GM23248 (cell line): Measurements from ENCODE around the gene NSUN7. TPM values are rescaled to one million over a fixed set of nuclear protein-coding genes. Genes with fewer than 3 reads are reported as not detected.

ENCODE experiments used
- DNase-seq: peaks from one replicate; pipeline ENCODE4 v3.0.0-alpha.2; 2015
- H2AFZ ChIP-seq: fragments of 200-600 bp; sonication (generic); 2 replicates; pipeline ENCODE4 v1.6.1; 2016; ENCODE audit warnings: antibody characterized with exemption
- H3F3A ChIP-seq: fragments of 200-600 bp; sonication (generic); 2 replicates; pipeline ENCODE4 v1.6.1; 2016; ENCODE audit warnings: mild to moderate bottlenecking, antibody characterized with exemption, mixed run types; ENCODE audit not compliant: insufficient read depth
- H3K27ac ChIP-seq: fragments of 200-600 bp; sonication (generic); 2 replicates; pipeline ENCODE4 v1.5.1; 2016; ENCODE audit warnings: mild to moderate bottlenecking
- H3K27me3 ChIP-seq: fragments of 200-600 bp; sonication (generic); replicated peaks from 2 replicates; pipeline ENCODE4 v1.6.1; 2016; ENCODE audit warnings: mild to moderate bottlenecking; ENCODE audit not compliant: insufficient read depth
- H3K36me3 ChIP-seq: fragments of 200-600 bp; sonication (generic); 2 replicates; pipeline ENCODE4 v1.6.1; 2016; ENCODE audit warnings: low read depth, mild to moderate bottlenecking
- H3K4me1 ChIP-seq: fragments of 200-600 bp; sonication (generic); 2 replicates; pipeline ENCODE4 v1.6.1; 2016; ENCODE audit warnings: mild to moderate bottlenecking; ENCODE audit not compliant: insufficient read depth
- H3K4me2 ChIP-seq: fragments of 200-600 bp; sonication (generic); one replicate; pipeline ENCODE4 v1.6.1; 2016; ENCODE audit warnings: mild to moderate bottlenecking; ENCODE audit not compliant: unreplicated experiment
- H3K4me3 ChIP-seq: fragments of 200-600 bp; sonication (generic); 2 replicates; pipeline ENCODE4 v1.5.1; 2016; ENCODE audit warnings: mild to moderate bottlenecking
- H3K79me2 ChIP-seq: fragments of 200-600 bp; sonication (generic); 2 replicates; pipeline ENCODE4 v1.6.1; 2016; ENCODE audit warnings: mild to moderate bottlenecking; ENCODE audit not compliant: insufficient read depth
- H3K9ac ChIP-seq: fragments of 200-600 bp; sonication (generic); 2 replicates; pipeline ENCODE4 v1.6.1; 2016; ENCODE audit warnings: mild to moderate bottlenecking
- H3K9me2 ChIP-seq: fragments of 200-600 bp; sonication (generic); 2 replicates; pipeline ENCODE4 v1.6.1; 2016; ENCODE audit warnings: mixed run types, mild to moderate bottlenecking, moderate library complexity; ENCODE audit not compliant: insufficient read depth
- H3K9me3 ChIP-seq: fragments of 200-600 bp; sonication (generic); one replicate; pipeline ENCODE4 v1.6.1; 2017; ENCODE audit warnings: low read depth
- H4K20me1 ChIP-seq: fragments of 200-600 bp; sonication (generic); 2 replicates; pipeline ENCODE4 v1.6.0; 2016; ENCODE audit not compliant: insufficient read depth
- EZH2 ChIP-seq: fragments of 200-600 bp; sonication (generic); IDR thresholded peaks from 2 replicates; pipeline ENCODE4 v1.6.1; 2018; ENCODE audit warnings: antibody characterized with exemption, mild to moderate bottlenecking; ENCODE audit not compliant: insufficient read depth, poor library complexity, severe bottlenecking
- EZH2phosphoT487 ChIP-seq: fragments of 200-600 bp; sonication (generic); IDR thresholded peaks from 2 replicates; pipeline ENCODE4 v1.6.1; 2018; ENCODE audit warnings: antibody characterized with exemption, moderate library complexity, mild to moderate bottlenecking, low read depth; ENCODE audit not compliant: insufficient read depth
- WGBS, 2 experiments: methylation state at CpG; one replicate each; pipeline ENCODE4 v1.1.6; 2015 to 2017; ENCODE audit warnings: low lambda C conversion rate in 2 of 2, low coverage in 1 of 2; ENCODE audit errors: missing lambda C conversion rate in 2 of 2; 5-methylcytosine and 5-hydroxymethylcytosine counted together
- in situ Hi-C: fragments of 300-500 bp; cut with MboI; formaldehyde crosslinking; loops from 2 replicates; pipeline ENCODE4 v1.15.0; 2020
- polyA plus RNA-seq: library from polyadenylated mRNA; unstranded; fragments of >200 nt; fragmentation: Nextera tagmentation; extraction: Ambion mirVana; gene quantifications from 2 replicates; pipeline ENCODE4 v1.2.1, GENCODE V29; 2016
- total RNA-seq: library from RNA; depleted of rRNA; stranded (reverse); fragments of >200 nt; shearing (Covaris generic); gene quantifications from 2 replicates; pipeline ENCODE4 v1.2.3, GENCODE V29; 2014

NSUN7 gene
- total and polyA plus RNA-seq, 2 experiments from 2014 or later = 0.05 TPM; not detected in 1

DNA sequence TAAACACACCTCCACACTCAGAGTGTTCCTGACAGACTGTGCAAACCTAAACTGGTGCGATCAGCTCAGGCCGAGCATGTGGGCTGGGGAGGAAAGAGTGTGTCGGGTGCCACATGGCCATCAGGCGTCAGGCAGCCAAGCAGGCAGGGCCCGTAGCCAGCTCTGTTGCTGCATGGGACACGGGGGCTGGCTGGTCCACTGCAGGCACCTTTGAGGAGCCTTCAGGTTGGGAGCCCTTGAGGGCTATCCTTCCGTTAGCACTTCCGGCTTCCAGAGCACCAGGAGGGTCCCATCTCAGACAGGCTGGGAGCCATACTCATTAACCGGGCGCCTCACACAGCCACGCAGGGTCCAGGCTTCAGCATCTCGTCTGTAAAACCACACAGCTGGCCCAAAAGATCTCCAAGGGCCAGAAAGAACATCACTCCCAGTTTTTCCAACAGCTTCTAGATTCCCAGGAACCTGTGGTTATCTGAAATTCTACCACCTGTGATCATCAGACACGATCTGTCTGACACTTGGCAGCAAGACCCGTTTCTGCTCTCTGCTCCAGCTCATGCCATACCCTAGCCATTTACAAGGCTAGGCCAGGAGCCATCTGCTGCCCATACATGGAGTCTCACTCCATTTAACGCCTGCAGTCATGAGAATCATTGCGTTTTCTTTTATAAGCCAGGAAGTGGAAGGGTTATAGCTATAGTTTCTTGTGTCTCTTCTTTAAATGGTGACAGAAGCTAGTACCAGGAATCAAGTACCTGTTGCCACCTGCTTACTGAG, 87.5 kb downstream of the NSUN7 start:
- Histone ChIP-seq H3K27me3 (no peaks in the 10 kb centered on the region), H3K27ac (no peak overlapping the region), H4K20me1 (no peaks in the 10 kb centered on the region), H2AFZ (no peak overlapping the region), H3F3A (no peaks in the 10 kb centered on the region), H3K79me2 (no peaks in the 10 kb centered on the region), H3K4me2 (no peak overlapping the region), H3K36me3 (no peaks in the 10 kb centered on the region; the same call in 1 of the 2 replicates), H3K9me2 (no peaks in the 10 kb centered on the region), H3K4me1 (peaks cover 3% of the 10 kb centered on the region; the same call in 1 of the 2 replicates), H3K9me3 (no peaks in the 10 kb centered on the region), H3K4me3 (no peak overlapping the region), H3K9ac (no peak overlapping the region)
- 84 to 86% methylated on average over 15 to 16 of the region's 16 CpGs for WGBS, 2 experiments
- in situ Hi-C loops = no loop called here
- no peak for DNase-seq
- no peak for TF ChIP-seq EZH2phosphoT487
- no peak for TF ChIP-seq EZH2

DNA sequence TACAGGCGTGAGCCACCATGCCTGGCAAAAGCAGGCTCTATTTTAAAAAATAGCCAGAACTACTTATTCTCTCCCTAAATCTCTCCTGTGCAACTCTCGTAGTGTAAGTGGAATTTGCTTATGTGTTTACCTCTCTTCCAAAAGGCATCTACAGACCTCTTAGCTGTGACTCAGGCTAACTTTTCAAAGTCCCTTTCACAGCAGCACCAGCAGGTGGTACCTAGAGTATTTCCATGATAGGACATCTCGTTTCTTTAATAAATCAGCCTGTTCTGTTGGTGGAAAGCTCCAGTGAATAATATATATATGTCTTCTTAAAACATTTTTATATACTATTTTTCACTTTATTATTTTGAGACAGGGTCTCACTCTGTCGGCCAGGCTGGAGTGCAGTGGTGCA, 89.0 kb downstream of the NSUN7 start:
- H3K36me3 ChIP-seq = no peaks in the 10 kb centered on the region; the same call in 1 of the 2 replicates
- H3K4me2 ChIP-seq = no peak overlapping the region
- H3K27ac ChIP-seq = no peak overlapping the region
- no peaks in the 10 kb centered on the region for H3K79me2 ChIP-seq
- no peaks in the 10 kb centered on the region for H3K9me2 ChIP-seq
- H3K9ac ChIP-seq = no peak overlapping the region
- H4K20me1 ChIP-seq = no peaks in the 10 kb centered on the region
- no peak for TF ChIP-seq EZH2
- no peak for TF ChIP-seq EZH2phosphoT487
- H3K27me3 ChIP-seq = no peaks in the 10 kb centered on the region
- H2AFZ ChIP-seq = no peak overlapping the region
- H3F3A ChIP-seq = no peaks in the 10 kb centered on the region
- peaks cover 3% of the 10 kb centered on the region; the same call in 1 of the 2 replicates for H3K4me1 ChIP-seq
- DNase-seq = peak; percentile 16
- no peak overlapping the region for H3K4me3 ChIP-seq
- in situ Hi-C loops = no loop called here
- WGBS, 2 experiments = 82 to 84% methylated on average over 4 of the region's 4 CpGs
- no peaks in the 10 kb centered on the region for H3K9me3 ChIP-seq

DNA sequence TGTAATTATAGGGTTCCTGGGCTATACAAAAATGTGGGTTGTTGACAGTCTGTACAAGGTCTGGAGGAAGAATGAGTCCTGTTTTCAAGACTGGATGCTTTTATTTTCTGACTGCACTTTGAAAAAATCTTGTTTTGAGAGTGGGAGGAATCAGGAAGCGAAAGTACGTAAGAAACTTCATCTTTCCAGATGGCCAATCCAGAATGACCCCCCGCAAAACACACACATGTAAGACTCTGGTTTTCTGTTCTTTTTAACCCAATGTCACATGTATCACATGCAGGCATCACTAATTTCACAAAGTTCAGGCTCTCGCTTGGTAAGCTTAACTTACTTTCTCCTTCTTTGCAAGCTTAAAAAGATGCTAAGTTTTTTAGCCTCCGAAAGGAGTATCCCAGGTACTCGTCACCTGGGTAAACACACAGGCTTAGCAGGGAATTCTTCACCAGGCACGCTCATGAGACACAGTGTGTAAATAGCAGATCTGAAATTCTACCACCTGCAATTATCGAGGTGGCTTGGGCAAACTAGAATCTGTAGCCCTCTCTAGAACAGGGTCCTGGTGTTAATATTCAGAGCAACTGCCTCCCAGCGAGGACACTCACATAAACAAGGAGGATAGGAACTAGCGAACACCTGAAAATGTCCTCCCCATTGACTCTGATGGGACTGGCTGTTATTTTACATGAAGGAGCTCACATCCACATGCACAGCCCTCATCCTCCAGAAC, 90.7 kb downstream of the NSUN7 start:
- Histone ChIP-seq H3K27me3 (no peaks in the 10 kb centered on the region), H3K36me3 (no peaks in the 10 kb centered on the region), H4K20me1 (no peaks in the 10 kb centered on the region), H3K9me2 (no peaks in the 10 kb centered on the region), H3K9me3 (no peaks in the 10 kb centered on the region), H3F3A (no peaks in the 10 kb centered on the region), H2AFZ (no peak overlapping the region), H3K4me3 (no peak overlapping the region), H3K27ac (no peak overlapping the region), H3K4me2 (no peak overlapping the region), H3K9ac (no peak overlapping the region), H3K4me1 (peaks cover 3% of the 10 kb centered on the region; the same call in 1 of the 2 replicates), H3K79me2 (no peaks in the 10 kb centered on the region)
- 95% methylated on average over 10 of the region's 10 CpGs for WGBS, 2 experiments
- in situ Hi-C loops = no loop called here
- TF ChIP-seq EZH2phosphoT487 (no peak), EZH2 (no peak)
- no peak for DNase-seq

DNA sequence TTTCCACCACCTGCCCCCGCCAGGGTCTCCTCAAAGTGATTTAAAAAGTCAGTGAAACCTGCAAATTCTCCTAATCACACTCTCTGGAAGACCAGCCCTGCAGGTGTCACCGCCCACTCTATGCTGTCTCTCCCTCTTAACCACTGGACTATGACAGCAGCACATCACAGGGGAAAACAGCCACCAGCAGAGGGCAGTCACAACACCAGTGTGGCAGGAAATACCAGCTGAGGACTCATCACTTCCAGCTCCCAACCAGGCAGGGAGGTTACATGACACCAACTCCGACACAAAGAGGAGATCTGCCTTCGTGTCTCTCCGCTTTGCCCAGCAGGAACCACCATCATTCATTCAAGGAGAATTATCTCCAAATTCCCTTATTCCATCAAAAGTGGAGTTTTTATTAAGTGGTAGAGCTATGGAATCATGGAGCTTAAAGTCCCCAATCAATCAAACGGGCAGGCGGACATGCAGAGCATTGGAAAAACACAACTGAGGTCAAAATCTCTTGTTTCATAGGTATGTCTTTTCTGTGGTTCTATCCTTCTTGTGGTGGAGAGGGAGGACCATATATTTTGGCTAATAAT, 91.3 kb downstream of the NSUN7 start:
- no peaks in the 10 kb centered on the region for H3K9me2 ChIP-seq
- H3K79me2 ChIP-seq = no peaks in the 10 kb centered on the region
- in situ Hi-C loops = no loop called here
- no peak overlapping the region for H3K9ac ChIP-seq
- H2AFZ ChIP-seq = 0 out of 2 replicates have a peak overlapping the region, but pooled peaks have one; percentile 50
- H3K27me3 ChIP-seq = no peaks in the 10 kb centered on the region
- TF ChIP-seq EZH2 (no peak), EZH2phosphoT487 (no peak)
- 73 to 81% methylated on average over 7 of the region's 7 CpGs for WGBS, 2 experiments
- H3F3A ChIP-seq = no peaks in the 10 kb centered on the region
- H3K36me3 ChIP-seq = no peaks in the 10 kb centered on the region
- peak; percentile 76 for DNase-seq
- no peak overlapping the region for H3K4me3 ChIP-seq
- no peak overlapping the region for H3K4me2 ChIP-seq
- H3K9me3 ChIP-seq = no peaks in the 10 kb centered on the region
- H4K20me1 ChIP-seq = no peaks in the 10 kb centered on the region
- no peak overlapping the region for H3K27ac ChIP-seq
- H3K4me1 ChIP-seq = peaks cover 3% of the 10 kb centered on the region; the same call in 1 of the 2 replicates
